ENCODE measurements around the gene SOCS1.

The SOCS1 gene

GRCh38 chr16:11239644-11240632 is 16.1 kb downstream of the SOCS1 start:
- DNase-seq = no peak
- H3K27me3 ChIP-seq (ENCODE audit: insufficient read depth, low read depth, severe bottlenecking) = no peaks in the 10 kb centered on the region
- H3K27ac ChIP-seq = no peak overlapping the region
- TF ChIP-seq CTCF (IDR thresholded peaks at IDR 0.05; ENCODE audit: low read depth, low read length) = no peak
- H3K4me3 ChIP-seq (ENCODE audit: low read depth, low read length) = no peak overlapping the region
- no peaks in the 10 kb centered on the region for H3K36me3 ChIP-seq
- no peaks in the 10 kb centered on the region for H3K9me3 ChIP-seq (ENCODE audit: severe bottlenecking)

GRCh38 chr16:11238272-11239202 is 17.5 kb downstream of the SOCS1 start:
- TF ChIP-seq CTCF (IDR thresholded peaks at IDR 0.05; ENCODE audit: low read depth, low read length) = no peak
- Histone ChIP-seq H3K36me3 (no peaks in the 10 kb centered on the region), H3K9me3 (ENCODE audit: severe bottlenecking) (no peaks in the 10 kb centered on the region), H3K4me3 (ENCODE audit: low read depth, low read length) (no peak overlapping the region), H3K27ac (no peak overlapping the region), H3K27me3 (ENCODE audit: insufficient read depth, low read depth, severe bottlenecking) (no peaks in the 10 kb centered on the region)
- no peak for DNase-seq

- H3K9me3 ChIP-seq (ENCODE audit: severe bottlenecking) = no peaks in the 10 kb centered on the region
- no peak overlapping the region for H3K27ac ChIP-seq
- H3K36me3 ChIP-seq = no peaks in the 10 kb centered on the region
- no peak for DNase-seq
- TF ChIP-seq CTCF (IDR thresholded peaks at IDR 0.05; ENCODE audit: low read depth, low read length) = no peak
- H3K27me3 ChIP-seq (ENCODE audit: insufficient read depth, low read depth, severe bottlenecking) = no peaks in the 10 kb centered on the region
- H3K4me3 ChIP-seq (ENCODE audit: low read depth, low read length) = no peak overlapping the region
Observed at GRCh38 chr16:11236461-11237254, 19.3 kb downstream of the SOCS1 start.

- H3K27ac ChIP-seq = no peak overlapping the region
- no peaks in the 10 kb centered on the region for H3K27me3 ChIP-seq (ENCODE audit: insufficient read depth, low read depth, severe bottlenecking)
- H3K36me3 ChIP-seq = no peaks in the 10 kb centered on the region
- no peaks in the 10 kb centered on the region for H3K9me3 ChIP-seq (ENCODE audit: severe bottlenecking)
- DNase-seq = no peak
- no peak overlapping the region for H3K4me3 ChIP-seq (ENCODE audit: low read depth, low read length)
- TF ChIP-seq CTCF (IDR thresholded peaks at IDR 0.05; ENCODE audit: low read depth, low read length) = no peak
Observed at GRCh38 chr16:11235703-11235991, 20.4 kb downstream of the SOCS1 start.

GRCh38 chr16:11234884-11235702 is 20.9 kb downstream of the SOCS1 start:
- Histone ChIP-seq H3K27me3 (ENCODE audit: insufficient read depth, low read depth, severe bottlenecking) (no peaks in the 10 kb centered on the region), H3K9me3 (ENCODE audit: severe bottlenecking) (no peaks in the 10 kb centered on the region), H3K27ac (no peak overlapping the region), H3K4me3 (ENCODE audit: low read depth, low read length) (no peak overlapping the region), H3K36me3 (no peaks in the 10 kb centered on the region)
- TF ChIP-seq CTCF (IDR thresholded peaks at IDR 0.05; ENCODE audit: low read depth, low read length) = no peak
- DNase-seq = no peak
